Neural crest cell (in vitro differentiated cells): ENCODE measurements around the gene KCTD15. TPM values are rescaled to one million over a fixed set of nuclear protein-coding genes. Genes with fewer than 3 reads are reported as not detected.

ENCODE experiments used
- DNase-seq: peaks from one replicate; pipeline ENCODE4 v3.0.0; 2021; ENCODE audit warnings: low read depth, mixed read lengths, low spot score
- H3K27ac Mint-ChIP-seq: one replicate; pipeline ENCODE4 v1.8.0; 2021; ENCODE audit warnings: mild to moderate bottlenecking, mixed read lengths; ENCODE audit not compliant: unreplicated experiment
- H3K27me3 Mint-ChIP-seq: 2 replicates; pipeline ENCODE4 v1.8.0; 2021; ENCODE audit warnings: low read depth, mild to moderate bottlenecking, mixed read lengths
- H3K36me3 Mint-ChIP-seq: 2 replicates; pipeline ENCODE4 v1.8.0; 2021; ENCODE audit warnings: low read depth, mild to moderate bottlenecking, mixed read lengths
- H3K4me1 Mint-ChIP-seq: 2 replicates; pipeline ENCODE4 v1.8.0; 2021; ENCODE audit warnings: mixed read lengths
- H3K4me3 Mint-ChIP-seq: one replicate; pipeline ENCODE4 v1.8.0; 2021; ENCODE audit warnings: mild to moderate bottlenecking, mixed read lengths
- H3K9me3 Mint-ChIP-seq: 2 replicates; pipeline ENCODE4 v1.8.0; 2021; ENCODE audit warnings: mixed read lengths
- CTCF ChIP-seq: fragments of 200-600 bp; sonication (generic); conservative IDR thresholded peaks from 2 replicates; pipeline ENCODE4 v1.5.0; 2021; ENCODE audit warnings: antibody characterized with exemption, mild to moderate bottlenecking
- total RNA-seq: library from RNA; stranded (reverse); gene quantifications from 2 replicates; pipeline ENCODE4 v1.2.1, GENCODE V29; 2021

Gene KCTD15
- total RNA-seq, 1 donor from 2014 or later, result 58.3 TPM

- H3K4me1 Mint-ChIP-seq, result no peaks in the 10 kb centered on the region
- H3K27me3 Mint-ChIP-seq, result no peaks in the 10 kb centered on the region
- H3K27ac Mint-ChIP-seq, result no peak overlapping the region
- no peaks in the 10 kb centered on the region for H3K9me3 Mint-ChIP-seq
- TF ChIP-seq CTCF, result no peak
- no peak for DNase-seq
- H3K4me3 Mint-ChIP-seq, result no peak overlapping the region
- no peaks in the 10 kb centered on the region for H3K36me3 Mint-ChIP-seq
Observed at GRCh38 chr19:33844478-33844877, 47.8 kb downstream of the KCTD15 start.

- H3K36me3 Mint-ChIP-seq, result no peaks in the 10 kb centered on the region
- H3K4me1 Mint-ChIP-seq, result no peaks in the 10 kb centered on the region
- TF ChIP-seq CTCF, result no peak
- DNase-seq, result no peak
- H3K9me3 Mint-ChIP-seq, result peaks cover 4% of the 10 kb centered on the region
- no peak overlapping the region for H3K4me3 Mint-ChIP-seq
- no peaks in the 10 kb centered on the region for H3K27me3 Mint-ChIP-seq
- no peak overlapping the region for H3K27ac Mint-ChIP-seq
Observed at GRCh38 chr19:33845498-33845897, 48.8 kb downstream of the KCTD15 start.

- peaks cover 5% of the 10 kb centered on the region for H3K36me3 Mint-ChIP-seq
- H3K4me1 Mint-ChIP-seq, result no peaks in the 10 kb centered on the region
- no peak for TF ChIP-seq CTCF
- H3K27me3 Mint-ChIP-seq, result no peaks in the 10 kb centered on the region
- no peak for DNase-seq
- H3K27ac Mint-ChIP-seq, result no peak overlapping the region
- no peak overlapping the region for H3K4me3 Mint-ChIP-seq
- H3K9me3 Mint-ChIP-seq, result peaks cover 10% of the 10 kb centered on the region
Observed at GRCh38 chr19:33849551-33850147, 53.0 kb downstream of the KCTD15 start.

GRCh38 chr19:33859016-33859415 is 62.3 kb downstream of the KCTD15 start:
- H3K27ac Mint-ChIP-seq, result no peak overlapping the region
- no peak for TF ChIP-seq CTCF
- H3K27me3 Mint-ChIP-seq, result peaks cover 3% of the 10 kb centered on the region
- H3K4me1 Mint-ChIP-seq, result no peaks in the 10 kb centered on the region
- no peaks in the 10 kb centered on the region for H3K9me3 Mint-ChIP-seq
- H3K4me3 Mint-ChIP-seq, result no peak overlapping the region
- no peaks in the 10 kb centered on the region for H3K36me3 Mint-ChIP-seq
- DNase-seq, result no peak

GRCh38 chr19:33860312-33861090 is 63.8 kb downstream of the KCTD15 start:
- no peak overlapping the region for H3K4me3 Mint-ChIP-seq
- H3K27me3 Mint-ChIP-seq, result peaks cover 3% of the 10 kb centered on the region
- no peaks in the 10 kb centered on the region for H3K9me3 Mint-ChIP-seq
- H3K4me1 Mint-ChIP-seq, result no peaks in the 10 kb centered on the region
- no peak overlapping the region for H3K27ac Mint-ChIP-seq
- H3K36me3 Mint-ChIP-seq, result no peaks in the 10 kb centered on the region
- no peak for TF ChIP-seq CTCF
- no peak for DNase-seq
